HepG2 (cell line): ENCODE data around the gene ENTHD1. TPM values are rescaled to one million over a fixed set of nuclear protein-coding genes. Genes with fewer than 3 reads are reported as not detected.

Experiments used
- ATAC-seq: fragments of 200-7000 bp; cut with Tn5 transposase; 3 replicates; pipeline ENCODE4 v1.9.1; 2020; ENCODE audit warnings: mild to moderate bottlenecking, moderate library complexity
- BruUV-seq: library from RNA; stranded (reverse); fragments of 400-500 nt; replicated peaks from 2 replicates; lab custom pipeline; 2021; lab: Mats Ljungman, UMichigan
- CTCF ChIA-PET: fragments of 300-600 bp; formaldehyde crosslinking; extraction: SDS; loops from one replicate; lab custom pipeline; 2021; ENCODE audit warnings: low total read pairs, inconsistent platforms, low intra/inter-chr PET ratio; lab: Yijun Ruan, JAX
- POLR2A ChIA-PET: fragments of 350-600 bp; sonication (Branson Sonifier 250); formaldehyde crosslinking; loops from one replicate; lab custom pipeline; 2020; ENCODE audit warnings: antibody characterized with exemption, inconsistent platforms; lab: Yijun Ruan, JAX
- DNase-seq: peaks from one replicate; pipeline ENCODE4 v3.0.0-alpha.2; 2015; ENCODE audit warnings: low spot score
- FAIRE-seq: peaks from 3 replicates; lab custom pipeline; 2011; peaks lifted over from hg19 to GRCh38; lab: Jason Lieb, UNC
- H2AFZ ChIP-seq: one replicate; pipeline ENCODE4 v1.6.1; 2011; ENCODE audit warnings: low read length, inconsistent platforms
- H3K27ac ChIP-seq: fragments of 300-600 bp; 3 replicates; pipeline ENCODE4 v1.8.0; 2011; ENCODE audit warnings: mixed run types, mild to moderate bottlenecking, mixed read lengths, low read length, inconsistent platforms; ENCODE audit not compliant: insufficient read depth; ENCODE audit errors: extremely low read length
- H3K27me3 ChIP-seq, 2 experiments: fragments of 200-600 bp in 1 of 2; 2 replicates in 1 of 2; 3 replicates in 1 of 2; pipeline versions ENCODE4 v1.6.0 to v1.8.0; 2011; ENCODE audit warnings: low read length in 2 of 2, mild to moderate bottlenecking in 2 of 2, moderate library complexity in 2 of 2, inconsistent platforms in 1 of 2; ENCODE audit not compliant: insufficient read depth in 2 of 2, control insufficient read depth in 1 of 2
- H3K36me3 ChIP-seq, 2 experiments: fragments of 200-600 bp in 1 of 2; replicated peaks in 1 of 2; 2 replicates in 1 of 2; 3 replicates in 1 of 2; pipeline versions ENCODE4 v1.5.1 to v1.8.0; 2011; ENCODE audit warnings: low read length in 2 of 2, inconsistent platforms in 1 of 2; ENCODE audit not compliant: insufficient read depth in 2 of 2, control insufficient read depth in 1 of 2
- H3K4me1 ChIP-seq: 2 replicates; pipeline ENCODE4 v1.5.1; 2012; ENCODE audit warnings: low read length, inconsistent platforms; ENCODE audit not compliant: insufficient read depth
- H3K4me2 ChIP-seq: 2 replicates; pipeline ENCODE4 v1.6.0; 2011; ENCODE audit warnings: low read depth, low read length, inconsistent platforms
- H3K4me3 ChIP-seq, 3 experiments: fragments of 200-600 bp in 1 of 3; sonication (generic), shearing (Covaris generic) in 1 of 3; replicated peaks in 1 of 3; 2 replicates each; pipeline ENCODE4 v1.5.1; 2011 to 2016; ENCODE audit warnings: low read length in 3 of 3, inconsistent platforms in 2 of 3, low read depth in 2 of 3, mild to moderate bottlenecking in 2 of 3, control low read depth in 1 of 3, mixed read lengths in 1 of 3; ENCODE audit not compliant: insufficient read depth in 1 of 3
- H3K79me2 ChIP-seq: one replicate; pipeline ENCODE4 v1.6.1; 2011; ENCODE audit warnings: low read length, inconsistent platforms; ENCODE audit not compliant: insufficient read depth
- H3K9ac ChIP-seq: 2 replicates; pipeline ENCODE4 v1.6.0; 2011; ENCODE audit warnings: mild to moderate bottlenecking, low read depth, low read length, inconsistent platforms; ENCODE audit not compliant: insufficient read depth
- H3K9me3 ChIP-seq: 2 replicates; pipeline ENCODE4 v1.5.1; 2012; ENCODE audit warnings: mild to moderate bottlenecking, low read length
- H4K20me1 ChIP-seq: 2 replicates; pipeline ENCODE4 v1.6.0; 2011; ENCODE audit warnings: inconsistent platforms, mild to moderate bottlenecking, low read length, moderate library complexity; ENCODE audit not compliant: insufficient read depth
- FLYWCH1 ChIP-seq: sonication (generic); formaldehyde crosslinking; IDR thresholded peaks from 2 replicates; pipeline ENCODE4 v1.8.1; 2023; ENCODE audit warnings: mild to moderate bottlenecking, missing genetic modification reagents
- HNF4A ChIP-seq: sonication (generic); formaldehyde crosslinking; IDR thresholded peaks from 2 replicates; pipeline ENCODE4 v1.4.0; 2020; ENCODE audit warnings: missing genetic modification reagents
- HNRNPLL ChIP-seq: fragments of 200-400 bp; formaldehyde crosslinking; IDR thresholded peaks from 2 replicates; pipeline ENCODE4 v1.6.1; 2017; ENCODE audit warnings: mild to moderate bottlenecking, low read depth, low read length; ENCODE audit not compliant: poor library complexity, severe bottlenecking
- NFYC ChIP-seq: IDR thresholded peaks from 2 replicates; pipeline ENCODE4 v1.6.1; 2016; ENCODE audit warnings: missing genetic modification reagents, missing compliant biosample characterization
- SATB2 ChIP-seq: sonication (generic); formaldehyde crosslinking; IDR thresholded peaks from 2 replicates; pipeline ENCODE4 v1.5.0; 2020; ENCODE audit warnings: missing genetic modification reagents
- TRIM22 ChIP-seq: fragments of 450-650 bp; IDR thresholded peaks from 2 replicates; pipeline ENCODE4 v1.6.1; 2017
- ZHX2 ChIP-seq, 2 experiments: sonication (generic) in 1 of 2; formaldehyde crosslinking in 1 of 2; IDR thresholded peaks; 2 replicates each; pipeline versions ENCODE4 v1.6.1 to v1.9.0; 2014 to 2022; ENCODE audit warnings: antibody characterized with exemption in 1 of 2, borderline replicate concordance in 1 of 2, inconsistent platforms in 1 of 2, low read depth in 1 of 2, missing genetic modification reagents in 1 of 2
- ZMYM2 ChIP-seq: sonication (generic); formaldehyde crosslinking; IDR thresholded peaks from 2 replicates; pipeline ENCODE4 v1.8.0; 2022; ENCODE audit warnings: mild to moderate bottlenecking, missing genetic modification reagents
- ZNF574 ChIP-seq: sonication (generic); formaldehyde crosslinking; IDR thresholded peaks from 2 replicates; pipeline ENCODE4 v1.4.0; 2020; ENCODE audit warnings: missing genetic modification reagents
- ZNF713 ChIP-seq: sonication (generic); formaldehyde crosslinking; IDR thresholded peaks from 2 replicates; pipeline ENCODE4 v1.4.0; 2020; ENCODE audit warnings: mild to moderate bottlenecking, missing genetic modification reagents
- ZNF775 ChIP-seq: sonication (generic); formaldehyde crosslinking; IDR thresholded peaks from 2 replicates; pipeline ENCODE4 v1.4.0; 2020; ENCODE audit warnings: missing genetic modification reagents, mild to moderate bottlenecking, moderate library complexity, borderline replicate concordance
- ZSCAN9 ChIP-seq: IDR thresholded peaks from 2 replicates; pipeline ENCODE4 v1.6.1; 2016; ENCODE audit warnings: borderline replicate concordance
- WGBS: methylation state at CpG from one replicate; pipeline ENCODE4 v1.1.6; 2017; ENCODE audit warnings: low lambda C conversion rate; 5-methylcytosine and 5-hydroxymethylcytosine counted together
- in situ Hi-C: cut with HindIII; loops from 2 replicates; pipeline ENCODE4 v1.10.0; 2017; ENCODE audit warnings: low pct_unique_long_range_greater_than_20kb; ENCODE audit not compliant: extremely low pct_ligation_motif_present
- intact Hi-C: fragments of 100-400 bp; cut with micrococcal nuclease; formaldehyde crosslinking; loops from one replicate; pipeline ENCODE4 v1.10.0; 2022; ENCODE audit not compliant: unreplicated experiment
- polyA plus RNA-seq, 8 experiments: library from polyadenylated mRNA; depleted of rRNA in 3 of 8; stranded (reverse) in 7 of 8; unstranded in 1 of 8; fragments of >200 nt; fragmentation: Illumina TruSeq in 4 of 8; extraction: Trizol in 4 of 8; gene quantifications; 2 replicates each; pipeline versions ENCODE4 v1.2.1 to v1.2.3, GENCODE V29; 2011 to 2016; ENCODE audit warnings: low read depth in 4 of 8, missing spikeins in 1 of 8, mixed read lengths in 1 of 8; ENCODE audit not compliant: insufficient read depth in 1 of 8
- total RNA-seq, 5 experiments: library from RNA; depleted of rRNA; stranded (reverse); fragments of >200 nt; fragmentation: Illumina TruSeq; extraction: Trizol; gene quantifications; 2 replicates each; pipeline ENCODE4 v1.2.3, GENCODE V29; 2016; ENCODE audit warnings: low read depth in 1 of 5

The ENTHD1 gene
- total and polyA plus RNA-seq, 2 of the 13 experiments (the other 11 are each of a cell fraction or from before 2014, with no cell fraction given) = not detected

GRCh38 chr22:39744353-39744752 lies 149.2 kb downstream of the ENTHD1 start (continued):
- no peak for TF ChIP-seq HNF4A (CRISPR knock-in tag)
- TF ChIP-seq, all 625 proteins: peak for 0

- Histone ChIP-seq H3K4me3 (no peak overlapping the region), H4K20me1 (no peaks in the 10 kb centered on the region), H3K4me1 (no peaks in the 10 kb centered on the region), H3K9me3 (no peaks in the 10 kb centered on the region), H3K27ac (no peak overlapping the region), H2AFZ (no peak overlapping the region), H3K4me2 (no peak overlapping the region), H3K79me2 (no peaks in the 10 kb centered on the region), H3K9ac (no peak overlapping the region), H3K36me3 (no peaks in the 10 kb centered on the region), H3K27me3 (no peaks in the 10 kb centered on the region)
- 3% methylated on average over 1 of the region's 1 CpG for WGBS
- in situ Hi-C loops (no loop called here), intact Hi-C loops (no loop called here)
- no TSS peak for BruUV-seq
- FAIRE-seq (no peak), DNase-seq (no peak), ATAC-seq (no peak)
- ChIA-PET POLR2A (no interaction called here), CTCF (no interaction called here)
- TF ChIP-seq TRIM22 (no peak), HNRNPLL (no peak), ZNF775 (CRISPR knock-in tag) (no peak), ZNF713 (no peak), ZSCAN9 (CRISPR knock-in tag) (no peak), ZNF574 (CRISPR knock-in tag) (no peak), FLYWCH1 (CRISPR knock-in tag) (no peak), NFYC (CRISPR knock-in tag) (no peak), SATB2 (no peak), ZMYM2 (CRISPR knock-in tag) (no peak), ZHX2 (IDR thresholded peaks at IDR 0.05; ENCODE audit: low read depth) (no peak), ZHX2 (CRISPR knock-in tag; IDR thresholded peaks at IDR 0.05; ENCODE audit: borderline replicate concordance) (no peak)
Observed at GRCh38 chr22:39743935-39744334, 149.6 kb downstream of the ENTHD1 start.
